HG02885 (cell line): ENCODE measurements around the gene MYDGF.
"Not testable (repeated sequence)": the region's sequence is repeated elsewhere in the genome, so short reads cannot be mapped to it uniquely, and the experiment has no call there.

Source experiments
- ATAC-seq: cut with Tn5 transposase; IDR thresholded peaks from one replicate; pipeline ENCODE4 v1.9.1; 2021; ENCODE audit warnings: mild to moderate bottlenecking; ENCODE audit not compliant: unreplicated experiment, poor library complexity

Gene MYDGF

DNA sequence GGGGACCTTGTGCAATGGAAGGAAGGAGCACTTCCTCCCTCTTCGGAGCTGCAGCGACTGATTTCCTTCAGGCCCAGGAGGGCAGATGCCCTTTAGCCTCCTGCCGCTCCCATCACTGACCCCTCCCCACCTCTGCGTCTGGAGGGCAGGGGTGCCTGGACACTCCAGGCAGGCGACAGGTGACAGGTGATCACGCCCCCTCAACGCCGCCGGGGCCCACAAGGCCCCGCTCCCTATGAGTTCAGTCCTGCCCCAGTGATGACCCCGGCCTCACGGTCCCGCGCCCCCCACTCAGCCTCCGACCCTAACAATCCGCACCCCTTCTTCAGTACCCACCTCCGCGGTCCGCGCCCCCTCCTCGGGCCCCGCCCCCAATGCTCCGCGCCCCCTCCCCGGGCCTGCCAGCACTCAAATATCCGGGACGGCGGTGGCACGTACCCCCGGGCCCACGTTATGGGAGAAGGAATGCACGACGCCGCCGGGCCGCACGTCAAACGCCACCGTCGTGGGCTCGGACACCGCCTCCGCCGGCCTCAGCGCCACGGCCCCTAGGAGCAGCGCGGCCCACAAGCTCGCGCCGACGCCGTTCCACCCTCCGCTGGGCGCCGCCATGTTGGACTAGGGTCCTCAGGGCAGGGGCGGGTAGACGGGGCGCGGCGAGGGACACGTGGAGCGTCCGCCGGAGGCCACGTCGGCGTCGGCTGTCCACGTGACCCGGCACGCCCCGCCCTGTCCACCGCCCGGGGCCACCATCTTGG is at the start of gene MYDGF:
Gene MYDGF (minus strand): TSS at position 620 of the 758 bp plus-strand sequence. CDS start 8 bp downstream, at position 612.
- ATAC-seq: peak; percentile 92

DNA sequence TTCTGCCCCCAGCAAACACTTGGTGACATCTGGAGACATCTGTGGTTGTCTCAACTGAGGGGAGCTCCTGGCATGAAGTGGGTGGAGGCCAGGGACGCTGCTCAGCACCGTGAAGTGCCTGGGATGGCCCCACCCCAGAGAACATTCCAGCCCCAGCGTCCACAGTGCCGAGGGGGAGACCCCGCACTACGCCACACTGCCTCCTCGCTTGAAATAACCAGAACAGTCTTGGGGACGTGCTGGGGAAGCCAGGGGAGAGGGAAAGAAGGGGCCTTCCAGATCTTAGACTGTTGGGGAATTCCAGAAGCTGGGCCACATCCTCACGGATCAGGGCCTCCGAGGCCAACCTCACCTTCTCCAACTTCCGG is 49.3 kb upstream of the MYDGF start:
- ATAC-seq: no peak

DNA sequence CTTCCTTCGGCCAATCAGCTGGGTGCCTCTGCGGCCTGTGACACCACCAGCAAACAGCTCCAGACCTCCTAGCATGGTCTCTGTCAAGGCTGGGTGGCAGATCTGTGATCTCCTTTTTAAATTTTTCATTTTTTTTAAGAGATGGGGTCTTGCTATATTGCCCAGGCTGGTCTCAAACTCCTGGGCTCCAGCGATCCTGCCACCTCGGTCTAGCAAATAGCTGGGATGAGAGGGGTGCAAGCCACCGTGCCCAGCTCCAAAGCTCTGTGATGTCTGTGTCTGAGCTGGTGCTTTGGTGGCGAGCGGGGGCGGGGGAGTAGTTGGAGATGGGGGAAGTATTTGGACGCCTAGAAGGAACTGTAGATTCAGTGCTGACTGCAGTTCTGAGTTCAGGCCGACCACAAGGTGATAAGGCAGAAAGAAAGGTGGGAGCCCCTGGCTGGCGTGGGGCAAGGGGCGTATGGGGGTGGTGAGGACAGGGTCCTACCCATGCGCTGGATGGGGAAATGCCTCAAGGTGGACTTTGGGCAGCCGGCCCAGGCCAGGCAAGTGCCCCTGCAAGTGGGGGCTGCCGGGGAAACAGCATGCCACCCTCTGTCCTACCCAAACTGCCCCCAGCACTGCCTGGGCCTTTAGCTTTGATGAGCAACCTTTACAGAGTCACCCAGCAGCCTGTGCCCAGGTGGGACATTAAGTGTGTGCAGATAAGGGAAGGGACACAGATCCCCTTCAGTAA is 48.0 kb upstream of the MYDGF start:
- ATAC-seq: no peak

DNA sequence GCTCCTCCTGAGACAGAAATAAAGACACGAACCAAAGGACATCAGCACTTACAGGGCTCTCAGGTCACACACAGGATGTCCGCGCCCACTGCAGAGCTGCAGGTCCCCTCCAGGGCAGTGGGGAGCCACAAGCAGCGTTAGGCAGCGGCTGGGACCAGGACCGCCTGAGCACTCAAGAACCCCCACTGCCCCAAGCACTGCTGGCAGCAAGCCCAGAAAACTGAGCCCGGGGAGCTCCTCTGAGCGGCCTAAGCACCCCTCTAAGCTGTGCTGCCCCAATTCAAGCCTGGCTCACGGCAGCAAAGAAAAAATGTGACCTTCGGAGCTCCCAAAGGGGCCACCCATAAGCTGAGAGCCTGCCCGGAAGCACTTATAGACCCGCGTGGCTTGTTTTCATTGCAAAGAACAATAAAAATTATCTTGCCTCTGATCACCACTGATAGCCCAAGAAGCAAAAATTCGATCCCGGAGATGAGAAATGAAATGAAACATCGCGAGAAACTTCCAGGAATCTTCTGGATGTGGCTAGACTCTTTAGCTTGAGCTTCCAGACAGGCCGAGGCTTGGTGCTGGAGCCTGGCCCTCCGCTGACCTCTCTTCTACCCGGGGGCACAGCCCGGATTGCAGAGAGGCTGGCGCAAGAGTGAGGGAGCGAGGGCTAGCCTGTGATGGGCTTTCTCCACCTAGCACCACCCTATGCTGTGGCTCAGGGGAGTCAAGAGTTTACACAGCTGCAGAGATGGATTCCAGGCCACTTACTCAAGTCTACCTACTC is 47.2 kb upstream of the MYDGF start:
- ATAC-seq: no peak

DNA sequence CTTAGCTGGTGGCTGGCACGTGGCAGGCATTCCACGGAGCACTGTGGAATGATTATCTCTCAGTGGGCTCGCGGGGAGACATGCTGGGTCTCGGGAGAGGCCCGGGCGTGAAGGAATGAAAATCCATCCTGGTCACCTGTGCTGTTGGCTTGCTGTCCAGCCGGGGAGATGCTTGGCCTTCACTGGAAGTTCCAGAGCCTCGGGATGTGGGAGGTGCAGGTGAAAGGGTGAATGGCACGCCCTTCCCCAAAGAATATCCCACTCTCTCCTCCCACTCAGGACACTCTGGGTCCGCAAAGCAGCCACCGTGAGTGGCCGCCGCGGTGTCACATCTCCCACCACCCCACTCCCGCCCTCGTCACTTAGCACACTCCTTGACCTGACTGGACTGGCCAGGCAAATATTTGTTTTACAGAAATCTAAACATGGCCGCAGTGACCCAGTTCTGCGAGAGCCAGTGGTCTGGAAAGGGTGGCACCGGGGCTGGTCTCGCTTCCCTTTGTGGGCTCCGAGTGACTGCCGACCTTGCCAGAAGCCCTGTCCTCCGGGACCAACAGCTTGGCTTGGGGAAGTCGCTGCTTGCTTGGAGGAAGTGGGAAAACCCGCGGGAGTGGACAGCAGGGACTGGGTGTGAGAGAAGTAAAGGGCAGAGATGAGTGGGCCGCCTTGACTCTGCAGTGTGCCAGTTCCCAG is 45.5 kb upstream of the MYDGF start:
- no peak for ATAC-seq

DNA sequence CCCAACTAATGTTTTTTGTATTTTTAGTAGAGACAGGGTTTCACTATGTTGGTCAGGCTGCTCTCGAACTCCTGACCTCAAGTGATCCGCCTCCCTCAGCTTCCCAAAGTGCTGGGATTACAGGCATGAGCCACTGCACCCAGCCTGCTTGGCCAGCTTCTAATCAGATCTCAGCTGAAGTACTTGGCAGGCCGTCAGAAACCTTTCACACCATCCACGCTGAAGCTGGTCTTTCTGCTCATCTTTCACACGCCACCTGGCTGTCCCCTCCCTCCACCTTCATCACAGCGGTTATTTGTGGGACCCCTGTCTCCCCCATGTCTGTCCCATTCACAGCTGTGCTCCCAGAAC is 45.0 kb upstream of the MYDGF start:
- ATAC-seq: not testable (repeated sequence)

DNA sequence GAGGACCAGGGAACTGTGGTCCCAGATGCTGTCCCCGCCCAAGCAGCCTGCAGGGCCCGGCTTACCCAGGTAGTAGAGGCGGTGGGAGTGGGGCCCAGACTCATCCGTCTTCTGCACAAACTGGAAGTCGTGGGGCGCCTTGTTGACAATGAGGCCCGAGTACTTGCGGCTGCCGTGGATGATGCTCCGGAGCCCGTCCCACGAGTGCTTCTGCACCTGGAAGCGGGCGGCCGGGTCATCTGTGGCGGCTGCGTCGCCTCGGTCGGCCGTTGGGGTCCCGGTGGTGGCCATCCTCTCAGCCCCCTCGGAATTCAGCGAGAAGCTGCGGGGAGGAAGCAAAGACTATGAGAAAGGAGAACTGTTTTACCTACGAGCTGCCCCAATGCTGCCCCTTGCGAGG is 43.9 kb upstream of the MYDGF start:
- no peak for ATAC-seq

DNA sequence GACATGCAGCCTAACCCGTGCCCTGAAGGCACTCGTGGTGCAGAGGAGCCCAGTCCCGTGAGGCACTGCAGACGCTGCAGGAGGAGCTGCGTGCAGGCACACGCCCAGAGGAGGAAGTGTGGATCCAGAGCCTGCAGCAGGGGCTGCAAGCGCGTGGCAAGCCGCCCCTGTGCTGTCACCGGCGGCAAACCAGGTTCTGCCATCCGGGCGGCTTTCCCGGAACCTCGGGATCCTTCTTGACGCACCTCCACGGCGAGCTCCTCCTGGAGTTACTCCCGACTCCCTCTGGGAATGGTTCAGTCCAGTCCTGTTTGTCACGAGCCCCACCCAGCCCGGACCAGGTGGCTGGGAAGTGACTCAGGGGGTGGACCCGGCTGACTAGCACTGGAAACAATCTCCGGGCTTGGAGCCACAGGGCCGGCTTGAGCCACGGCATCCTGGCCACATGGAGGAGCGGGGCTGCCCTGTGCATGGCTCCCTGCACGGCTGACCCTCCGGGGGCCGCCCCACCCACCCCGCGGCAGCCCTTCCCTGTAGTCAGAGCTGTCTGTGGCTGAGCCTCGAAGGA is 43.3 kb upstream of the MYDGF start:
- no peak for ATAC-seq

DNA sequence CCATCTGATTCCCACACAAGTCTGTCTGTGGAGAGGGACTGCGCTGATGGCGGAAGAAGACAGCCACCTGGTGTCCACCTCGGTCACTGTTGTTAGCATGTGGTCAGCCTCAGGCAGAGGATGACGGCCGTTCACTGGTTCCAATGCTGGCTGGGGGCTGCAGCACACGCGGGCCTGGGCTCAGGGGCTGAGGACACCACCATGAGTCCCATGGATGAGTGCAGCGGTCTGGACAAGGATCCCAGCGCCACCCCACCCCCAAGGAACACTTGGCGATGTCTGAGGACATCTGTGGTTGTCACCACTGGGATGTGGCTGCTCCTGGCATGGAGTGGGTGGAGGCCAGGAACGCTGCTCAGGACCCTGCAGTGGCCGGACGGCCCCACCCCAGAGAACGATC is 42.6 kb upstream of the MYDGF start:
- no peak for ATAC-seq

DNA sequence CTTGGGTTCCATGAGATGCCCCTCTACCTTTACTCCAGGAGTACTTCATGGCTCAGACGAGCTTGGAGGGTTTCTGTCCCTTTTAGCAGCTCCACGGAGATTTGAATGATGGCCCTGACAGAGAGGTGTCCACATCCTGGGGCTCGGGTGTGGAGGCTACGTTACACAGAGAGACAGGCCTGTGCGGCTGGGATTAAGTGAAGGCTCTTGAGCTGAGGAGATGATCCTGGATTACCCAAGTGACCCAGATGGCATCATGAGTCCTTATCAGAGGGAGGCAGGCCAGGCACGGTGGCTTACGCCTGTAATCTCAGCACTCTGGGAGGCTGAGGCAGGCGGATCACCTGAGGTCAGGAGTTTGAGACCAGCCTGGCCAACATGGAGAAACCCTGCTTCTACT is 41.1 kb upstream of the MYDGF start:
- no peak for ATAC-seq

DNA sequence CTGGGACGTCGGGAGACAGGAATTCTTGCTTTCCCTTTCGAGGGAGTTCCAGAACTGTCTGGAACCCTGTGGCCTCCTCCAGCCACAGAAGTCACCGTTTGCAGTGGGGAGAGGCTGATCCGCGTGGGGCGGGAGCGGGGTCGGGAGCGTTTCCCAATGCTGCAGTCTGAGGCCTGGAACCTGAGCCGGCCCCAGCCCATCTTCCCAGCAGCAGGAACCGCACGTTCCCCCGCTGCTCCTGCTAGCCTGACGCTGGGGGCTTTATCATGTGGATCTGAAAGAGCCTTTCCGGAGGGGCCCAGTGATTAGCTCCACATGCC is 40.1 kb upstream of the MYDGF start:
- ATAC-seq: no peak

DNA sequence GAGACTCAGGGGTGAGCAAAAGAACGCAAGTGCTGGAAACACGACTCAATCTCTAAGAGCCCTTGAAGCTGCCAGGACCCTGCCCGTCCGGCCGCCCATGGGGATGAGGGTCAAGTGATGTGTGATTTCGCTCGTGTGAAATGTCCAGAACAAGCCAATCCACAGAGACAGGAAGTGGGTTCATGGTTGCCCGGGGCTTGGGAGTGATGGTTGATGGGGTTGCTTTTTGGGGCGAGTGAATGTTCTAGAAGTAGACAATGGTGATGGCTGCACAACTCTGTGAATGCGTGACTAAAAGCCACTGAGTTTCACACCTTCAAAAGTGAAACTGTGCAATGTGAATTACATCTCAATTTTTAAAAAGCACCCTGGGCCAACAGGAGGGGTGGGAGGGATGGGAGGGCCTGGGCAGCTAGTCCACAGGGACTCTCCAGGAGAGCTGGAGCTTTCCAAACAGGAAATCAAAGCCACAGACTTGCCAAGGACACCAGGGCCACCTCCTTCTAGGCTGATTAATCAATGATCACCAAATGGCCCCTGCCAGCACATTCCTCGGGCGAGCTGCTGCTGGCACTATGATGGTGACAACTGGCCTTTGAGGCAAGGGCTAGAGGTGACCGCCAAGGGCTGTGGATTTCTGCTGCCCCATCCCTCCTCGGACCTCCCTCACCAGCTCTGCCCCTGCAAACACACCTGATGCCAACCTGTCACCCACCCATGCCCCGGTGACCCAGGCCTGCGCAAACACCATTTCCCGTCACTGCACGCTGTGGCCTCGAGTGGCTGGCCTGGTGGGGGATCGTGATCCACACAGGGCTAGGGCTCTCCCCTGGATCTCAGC is 39.5 kb upstream of the MYDGF start:
- ATAC-seq: no peak

DNA sequence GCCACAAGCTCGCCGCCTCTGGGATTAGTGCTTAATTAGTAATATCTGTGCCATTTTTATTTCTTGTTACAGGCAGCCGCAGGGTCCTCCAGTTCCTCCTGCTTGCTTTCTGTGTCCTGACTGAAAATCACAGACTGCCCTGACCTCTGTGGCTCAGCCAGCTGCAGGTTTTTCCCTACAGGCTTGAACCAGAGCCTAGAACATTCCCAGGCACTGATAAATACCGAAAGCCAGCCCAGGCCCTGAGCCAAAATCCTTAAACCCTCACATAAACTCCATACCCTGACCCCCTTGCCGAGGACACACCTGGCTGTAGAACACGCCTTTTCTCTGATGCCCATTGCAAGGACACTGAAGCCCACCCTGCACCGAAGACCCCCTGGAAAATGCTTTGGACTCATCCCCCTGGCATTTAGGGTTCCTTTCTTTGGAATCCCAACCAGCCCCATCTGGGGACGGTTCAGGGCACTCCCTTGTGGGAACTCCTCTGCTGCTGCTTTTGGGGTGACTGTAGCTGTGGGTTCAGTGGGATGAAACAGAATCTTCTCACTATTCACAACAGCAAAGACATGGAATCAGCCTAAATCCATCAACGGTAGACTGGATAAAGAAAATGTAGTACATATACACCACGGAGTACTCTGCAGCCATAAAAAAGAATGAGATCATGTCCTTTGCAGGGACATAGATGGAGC is 38.0 kb upstream of the MYDGF start:
- no peak for ATAC-seq

DNA sequence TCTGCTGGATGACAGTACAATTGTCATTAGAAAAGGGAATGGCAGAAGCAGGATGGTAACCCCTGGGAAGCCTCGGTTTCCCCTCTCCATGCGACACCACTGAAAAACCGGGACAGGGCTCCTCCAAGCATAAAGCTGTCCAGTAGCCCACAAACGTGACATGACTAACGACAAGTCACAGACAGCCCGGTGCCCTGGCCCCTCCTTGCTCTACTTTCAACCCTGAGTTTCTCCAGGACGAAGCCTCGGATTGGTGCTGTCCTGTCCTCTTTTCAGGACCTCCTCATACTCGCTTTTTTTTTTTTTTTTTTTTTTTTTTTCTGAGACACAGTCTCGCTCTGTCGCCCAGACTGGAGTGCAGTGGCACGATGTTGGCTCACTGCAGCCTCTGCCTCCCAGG is 37.2 kb upstream of the MYDGF start:
- ATAC-seq: no peak

DNA sequence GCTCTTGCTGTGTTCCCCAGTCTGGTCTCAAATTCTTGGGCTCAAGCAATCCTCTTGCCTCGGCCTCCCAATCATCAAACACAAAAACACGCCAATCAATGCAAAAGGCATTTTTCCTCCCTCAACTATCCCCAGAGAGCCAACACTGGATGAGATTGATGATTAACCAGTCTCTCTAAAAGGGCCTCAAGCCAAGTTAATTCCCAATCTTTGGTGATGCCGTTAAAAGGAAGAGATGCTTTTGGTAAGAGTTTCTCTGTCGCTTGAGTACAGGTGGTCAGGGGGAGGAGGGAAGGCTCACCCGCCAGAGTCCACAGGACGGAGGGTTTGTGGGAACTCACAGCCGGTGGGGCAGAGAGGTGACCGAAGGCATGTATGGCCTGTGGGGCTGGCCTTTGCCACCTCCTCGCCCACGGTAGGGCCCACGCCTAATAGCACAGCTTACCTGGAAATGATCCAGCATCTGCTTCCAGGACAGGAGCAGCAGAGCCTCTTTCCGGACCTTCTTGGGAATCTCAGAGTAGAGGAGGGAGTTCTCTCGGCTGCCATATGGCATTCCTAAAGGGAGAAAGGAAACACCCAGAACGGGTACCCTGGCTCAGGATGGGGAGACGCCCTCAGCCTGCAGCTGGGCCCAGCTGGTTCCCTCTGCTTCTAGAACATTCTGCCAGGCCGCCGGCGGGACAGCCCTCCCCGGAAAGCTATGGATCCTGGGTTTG is 35.4 kb upstream of the MYDGF start:
- ATAC-seq: no peak

DNA sequence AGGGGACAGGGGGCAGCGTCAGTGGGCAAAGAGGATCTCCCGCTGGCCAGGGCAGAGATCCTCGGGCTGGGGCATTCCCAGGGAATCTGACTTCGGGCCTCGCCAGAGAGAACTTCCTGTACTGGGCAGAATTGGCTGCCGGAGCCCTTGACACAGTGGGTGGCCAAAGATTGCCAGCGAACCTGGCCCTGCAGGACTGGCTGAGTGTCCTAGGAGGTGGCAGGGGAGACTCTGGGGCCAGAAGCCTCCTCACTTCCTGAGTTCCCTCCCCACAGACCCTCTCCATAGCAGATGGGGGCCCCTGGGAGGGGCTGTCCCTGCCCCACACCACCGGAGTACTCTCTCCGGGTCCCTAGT is 34.2 kb upstream of the MYDGF start:
- no peak for ATAC-seq

DNA sequence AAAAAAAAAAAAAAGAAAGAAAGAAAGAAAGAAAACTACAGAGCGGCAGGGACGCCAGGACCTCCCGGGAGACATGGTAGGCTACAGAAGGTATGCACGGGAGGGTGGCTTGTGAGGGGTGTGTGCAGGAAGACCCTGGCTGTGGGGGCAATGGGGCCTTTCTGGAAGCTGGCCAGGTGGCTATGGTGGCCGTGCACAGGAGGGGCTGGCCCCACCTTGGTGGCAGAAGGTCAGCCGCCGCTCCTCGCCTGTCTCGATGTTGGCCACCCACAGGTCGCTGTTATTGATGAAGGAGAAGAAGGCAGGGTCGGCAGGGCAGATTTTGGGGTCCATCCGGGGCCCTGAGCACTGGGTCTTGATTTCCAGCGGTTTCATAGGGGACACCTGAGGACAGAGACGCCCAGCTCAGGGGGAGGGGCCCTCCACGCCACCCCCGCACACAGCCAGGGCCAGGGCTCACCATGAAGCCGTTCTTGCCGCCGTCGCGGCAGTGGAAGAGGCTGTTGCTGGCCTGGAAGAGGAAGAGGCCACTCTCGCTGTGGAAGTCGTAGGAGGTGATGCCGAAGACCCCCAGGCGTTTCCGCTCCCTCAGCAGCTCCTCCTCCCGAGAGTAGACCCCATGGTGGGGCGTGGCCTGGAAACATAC is 33.7 kb upstream of the MYDGF start:
- no peak for ATAC-seq

DNA sequence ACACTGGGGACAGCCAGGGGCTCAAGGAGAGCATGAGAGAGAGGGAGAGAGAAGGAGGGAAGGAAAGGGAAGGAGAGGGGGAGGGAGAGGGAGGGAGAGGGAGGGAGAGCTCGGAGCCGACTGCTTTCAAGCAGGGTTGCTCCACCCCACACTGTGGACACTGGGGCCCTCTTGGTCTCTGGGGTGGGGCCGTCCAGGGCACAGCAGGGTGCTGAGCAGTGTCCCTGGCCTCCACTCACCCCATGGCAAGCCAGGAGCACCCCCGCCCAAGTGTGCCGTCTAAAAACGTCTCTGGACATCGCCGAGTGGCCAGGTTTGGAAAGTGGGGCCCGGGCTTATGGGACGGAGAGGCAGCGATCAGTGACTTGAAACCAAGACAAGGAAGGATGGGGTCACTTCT is 32.6 kb upstream of the MYDGF start:
- no peak for ATAC-seq
